Measurements from ENCODE around the gene EFHC1.

EFHC1 gene

DNA sequence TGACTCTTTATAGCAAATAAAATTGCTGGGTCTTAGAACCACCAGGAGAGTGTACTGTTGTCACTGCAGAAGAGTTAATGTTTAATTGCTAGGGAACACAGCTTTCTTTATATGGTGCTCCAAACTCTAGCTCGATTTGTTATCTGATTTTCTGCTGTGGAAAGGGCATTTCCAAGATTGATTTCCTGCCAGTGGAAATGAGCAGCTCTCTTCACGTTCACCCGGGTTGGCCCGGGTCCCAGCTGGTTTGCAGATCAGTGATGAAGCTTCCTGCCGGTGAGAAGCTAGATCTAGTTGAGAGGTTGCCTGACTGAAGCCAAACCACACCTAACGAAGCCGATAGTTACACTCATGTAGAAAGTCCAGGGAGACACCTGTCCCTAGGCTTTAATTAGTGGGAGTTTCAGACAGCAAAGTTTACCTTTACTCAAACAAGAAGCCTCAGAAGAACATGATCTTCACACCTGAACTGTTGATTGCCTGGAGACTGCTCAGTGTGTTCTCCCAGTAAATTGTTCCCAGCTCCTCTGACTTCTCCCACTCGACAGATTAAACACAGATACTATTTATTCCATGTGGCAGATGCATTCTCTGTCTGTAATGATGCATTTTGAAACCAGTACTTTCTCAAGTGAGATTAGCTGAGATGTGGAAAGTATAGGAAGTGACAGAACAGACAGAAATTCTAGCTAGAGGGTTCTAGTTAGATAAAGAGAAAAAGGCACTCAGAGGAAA is 30.3 kb upstream of the EFHC1 start:
- no peaks in the 10 kb centered on the region for H3K36me3 ChIP-seq (ENCODE audit: control insufficient read depth, low read length)
- no peak overlapping the region for H3K4me3 ChIP-seq (ENCODE audit: low read length)
- no peak overlapping the region for H3K27ac ChIP-seq (ENCODE audit: low read depth, low read length)
- peaks cover 5% of the 10 kb centered on the region; the same call in 1 of the 2 replicates for H3K27me3 ChIP-seq (ENCODE audit: control insufficient read depth, low read length)
- H3K9me3 ChIP-seq (ENCODE audit: control insufficient read depth, insufficient read depth, low read length), result peaks cover 3% of the 10 kb centered on the region; the same call in 1 of the 2 replicates
- H3F3A ChIP-seq (ENCODE audit: control insufficient read depth, insufficient read depth), result no peaks in the 10 kb centered on the region
- no peaks in the 10 kb centered on the region for H3K79me2 ChIP-seq (ENCODE audit: control insufficient read depth, low read length)
- no peaks in the 10 kb centered on the region for H4K20me1 ChIP-seq (ENCODE audit: control insufficient read depth, insufficient read depth, low read depth, low read length)
- H3K4me2 ChIP-seq (ENCODE audit: low read length), result no peak overlapping the region
- H3K9me2 ChIP-seq (replicated peaks; ENCODE audit: control insufficient read depth, low read length), result no peaks in the 10 kb centered on the region
- H3K4me1 ChIP-seq (ENCODE audit: control insufficient read depth, low read length), result peaks cover 12% of the 10 kb centered on the region
- no peak for TF ChIP-seq EZH2phosphoT487 (IDR thresholded peaks at IDR 0.05; ENCODE audit: borderline replicate concordance, low read length)
- TF ChIP-seq CTCF (IDR thresholded peaks at IDR 0.05; ENCODE audit: low read depth, low read length, poor library complexity, severe bottlenecking), result no peak

GRCh38 chr6:52390361-52390727 is 29.8 kb upstream of the EFHC1 start:
- peaks cover 5% of the 10 kb centered on the region; the same call in 1 of the 2 replicates for H3K27me3 ChIP-seq (ENCODE audit: control insufficient read depth, low read length)
- H4K20me1 ChIP-seq (ENCODE audit: control insufficient read depth, insufficient read depth, low read depth, low read length), result no peaks in the 10 kb centered on the region
- H3K36me3 ChIP-seq (ENCODE audit: control insufficient read depth, low read length), result no peaks in the 10 kb centered on the region
- TF ChIP-seq EZH2phosphoT487 (IDR thresholded peaks at IDR 0.05; ENCODE audit: borderline replicate concordance, low read length), result no peak
- no peak for TF ChIP-seq CTCF (IDR thresholded peaks at IDR 0.05; ENCODE audit: low read depth, low read length, poor library complexity, severe bottlenecking)
- H3K4me3 ChIP-seq (ENCODE audit: low read length), result no peak overlapping the region
- 0 out of 2 replicates have a peak overlapping the region, but pooled peaks have one; percentile 5 for H3K4me2 ChIP-seq (ENCODE audit: low read length)
- no peaks in the 10 kb centered on the region for H3K79me2 ChIP-seq (ENCODE audit: control insufficient read depth, low read length)
- no peaks in the 10 kb centered on the region for H3F3A ChIP-seq (ENCODE audit: control insufficient read depth, insufficient read depth)
- peaks cover 3% of the 10 kb centered on the region; the same call in 1 of the 2 replicates for H3K9me3 ChIP-seq (ENCODE audit: control insufficient read depth, insufficient read depth, low read length)
- no peaks in the 10 kb centered on the region for H3K9me2 ChIP-seq (replicated peaks; ENCODE audit: control insufficient read depth, low read length)
- no peak overlapping the region for H3K27ac ChIP-seq (ENCODE audit: low read depth, low read length)
- H3K4me1 ChIP-seq (ENCODE audit: control insufficient read depth, low read length), result peaks cover 12% of the 10 kb centered on the region

- Histone ChIP-seq H4K20me1 (ENCODE audit: control insufficient read depth, insufficient read depth, low read depth, low read length) (no peaks in the 10 kb centered on the region), H3K9me3 (ENCODE audit: control insufficient read depth, insufficient read depth, low read length) (peaks cover 3% of the 10 kb centered on the region; the same call in 1 of the 2 replicates), H3K9me2 (replicated peaks; ENCODE audit: control insufficient read depth, low read length) (no peaks in the 10 kb centered on the region), H3F3A (ENCODE audit: control insufficient read depth, insufficient read depth) (no peaks in the 10 kb centered on the region), H3K36me3 (ENCODE audit: control insufficient read depth, low read length) (no peaks in the 10 kb centered on the region), H3K27ac (ENCODE audit: low read depth, low read length) (no peak overlapping the region), H3K27me3 (ENCODE audit: control insufficient read depth, low read length) (peaks cover 5% of the 10 kb centered on the region; the same call in 1 of the 2 replicates), H3K79me2 (ENCODE audit: control insufficient read depth, low read length) (no peaks in the 10 kb centered on the region), H3K4me3 (ENCODE audit: low read length) (no peak overlapping the region), H3K4me2 (ENCODE audit: low read length) (no peak overlapping the region), H3K4me1 (ENCODE audit: control insufficient read depth, low read length) (peaks cover 12% of the 10 kb centered on the region)
- TF ChIP-seq CTCF (IDR thresholded peaks at IDR 0.05; ENCODE audit: low read depth, low read length, poor library complexity, severe bottlenecking) (no peak), EZH2phosphoT487 (IDR thresholded peaks at IDR 0.05; ENCODE audit: borderline replicate concordance, low read length) (no peak)
Observed at GRCh38 chr6:52391599-52391998, 28.5 kb upstream of the EFHC1 start.

Measured in DOHH2 (cell line).